CD4-positive, alpha-beta T cell treated with Interleukin-21 for 1 hour (primary cell): ENCODE data around the gene PDLIM7.
"Not testable (repeated sequence)": the region's sequence is repeated elsewhere in the genome, so short reads cannot be mapped to it uniquely, and the experiment has no call there.

ENCODE experiments used
- DNase-seq: peaks from one replicate; pipeline ENCODE4 v3.0.0-alpha.2; 2020

PDLIM7 gene, protein sequence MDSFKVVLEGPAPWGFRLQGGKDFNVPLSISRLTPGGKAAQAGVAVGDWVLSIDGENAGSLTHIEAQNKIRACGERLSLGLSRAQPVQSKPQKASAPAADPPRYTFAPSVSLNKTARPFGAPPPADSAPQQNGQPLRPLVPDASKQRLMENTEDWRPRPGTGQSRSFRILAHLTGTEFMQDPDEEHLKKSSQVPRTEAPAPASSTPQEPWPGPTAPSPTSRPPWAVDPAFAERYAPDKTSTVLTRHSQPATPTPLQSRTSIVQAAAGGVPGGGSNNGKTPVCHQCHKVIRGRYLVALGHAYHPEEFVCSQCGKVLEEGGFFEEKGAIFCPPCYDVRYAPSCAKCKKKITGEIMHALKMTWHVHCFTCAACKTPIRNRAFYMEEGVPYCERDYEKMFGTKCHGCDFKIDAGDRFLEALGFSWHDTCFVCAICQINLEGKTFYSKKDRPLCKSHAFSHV

DNA sequence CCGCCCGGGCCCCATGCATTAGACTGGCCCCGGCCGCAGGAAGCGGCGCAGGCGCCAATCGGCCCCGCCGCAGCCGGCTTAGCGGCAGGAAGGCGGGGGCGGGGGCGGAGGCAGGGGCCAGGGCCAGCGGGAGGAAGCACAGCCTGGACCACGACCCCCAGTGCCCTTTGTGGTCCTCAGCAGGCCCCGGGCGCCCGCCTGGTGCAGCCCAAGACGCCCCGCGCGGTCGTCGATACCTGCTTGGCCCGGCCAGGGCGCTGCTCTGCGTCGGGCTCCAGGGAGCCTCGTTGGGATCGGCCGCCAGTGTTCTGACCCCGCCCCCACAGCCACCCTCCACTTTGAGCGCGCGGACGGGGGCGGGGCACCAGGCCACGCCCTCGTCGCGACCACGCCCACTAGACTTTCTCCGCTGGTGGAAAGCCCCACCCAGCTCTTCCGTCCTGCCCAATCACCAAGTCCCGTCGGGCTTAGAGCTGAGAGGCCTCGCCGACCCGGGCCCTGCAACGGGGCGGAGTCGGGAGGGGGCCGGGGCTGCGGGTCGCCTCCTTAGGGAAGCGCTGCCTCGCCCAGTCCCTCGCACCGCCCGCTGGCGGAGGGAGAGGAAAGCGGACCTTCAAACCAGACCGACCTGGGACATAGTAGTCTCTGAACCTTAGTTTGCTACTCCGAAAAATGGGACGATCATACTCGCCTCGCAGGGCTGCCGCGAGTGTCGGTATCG, at the start of gene PDLIM7:
Gene PDLIM7 (minus strand): TSS at position 313 of the 721 bp plus-strand sequence. CDS start 1,092 bp downstream, outside the sequence.
- peak; percentile 94 for DNase-seq

DNA sequence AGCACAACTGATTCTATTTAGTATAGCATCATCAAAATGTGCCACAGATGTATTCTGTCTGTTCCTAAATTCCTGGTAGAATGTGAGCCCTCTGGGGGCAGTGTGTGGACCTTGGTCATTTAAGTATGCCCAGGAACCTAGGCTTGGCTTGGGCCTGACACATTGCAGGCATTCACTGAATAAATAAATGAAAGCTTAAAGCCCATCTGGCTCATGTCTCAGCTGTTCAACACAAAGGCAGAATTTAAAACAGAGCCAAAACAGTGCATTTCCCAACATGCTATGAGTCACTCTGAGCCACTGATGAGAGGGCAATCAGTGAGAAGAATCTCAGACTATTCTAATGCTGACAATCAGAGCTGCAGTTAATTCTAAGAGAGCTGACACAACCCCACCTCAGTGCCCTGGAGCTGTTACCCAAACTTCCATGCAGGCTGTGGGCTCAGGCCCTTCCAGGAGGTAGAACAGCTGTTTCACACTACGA, 48.9 kb upstream of the PDLIM7 start:
- DNase-seq: no peak

DNA sequence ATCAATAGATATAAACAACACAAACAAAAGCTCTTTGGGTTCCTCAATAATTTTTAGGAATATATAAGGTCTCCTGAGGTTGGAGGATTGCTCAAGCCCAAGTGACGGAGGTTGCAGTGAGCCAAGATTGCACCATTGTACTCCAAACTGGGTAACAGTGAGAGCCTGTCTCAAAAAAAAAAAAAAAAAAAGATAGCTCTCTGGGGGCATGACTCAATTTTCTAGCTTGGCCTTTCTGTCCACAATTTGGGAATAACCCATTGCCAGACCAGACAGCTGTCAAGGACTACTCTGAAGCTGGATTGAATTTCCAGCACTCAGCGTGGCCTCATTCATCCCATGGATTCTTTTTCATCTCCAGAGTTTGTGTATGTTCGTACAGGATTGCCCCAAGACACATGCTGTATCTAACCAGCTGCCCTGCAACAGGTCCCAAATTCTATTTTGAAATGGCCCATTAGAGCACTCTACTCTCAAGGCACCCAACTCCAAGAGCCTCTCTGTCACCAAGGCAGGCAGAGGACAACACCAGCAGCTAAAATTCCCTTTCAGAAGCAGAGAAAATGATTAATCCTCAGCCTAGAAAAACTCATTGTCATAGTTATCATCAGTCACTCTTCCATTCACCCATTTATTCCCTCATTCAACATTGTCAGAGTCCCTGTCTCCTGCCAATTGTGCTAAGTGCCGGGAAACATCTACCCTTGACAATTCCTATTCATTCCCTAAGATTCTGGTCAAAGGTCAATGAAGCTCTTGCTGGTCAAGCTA, 48.3 kb upstream of the PDLIM7 start:
- DNase-seq: no peak

DNA sequence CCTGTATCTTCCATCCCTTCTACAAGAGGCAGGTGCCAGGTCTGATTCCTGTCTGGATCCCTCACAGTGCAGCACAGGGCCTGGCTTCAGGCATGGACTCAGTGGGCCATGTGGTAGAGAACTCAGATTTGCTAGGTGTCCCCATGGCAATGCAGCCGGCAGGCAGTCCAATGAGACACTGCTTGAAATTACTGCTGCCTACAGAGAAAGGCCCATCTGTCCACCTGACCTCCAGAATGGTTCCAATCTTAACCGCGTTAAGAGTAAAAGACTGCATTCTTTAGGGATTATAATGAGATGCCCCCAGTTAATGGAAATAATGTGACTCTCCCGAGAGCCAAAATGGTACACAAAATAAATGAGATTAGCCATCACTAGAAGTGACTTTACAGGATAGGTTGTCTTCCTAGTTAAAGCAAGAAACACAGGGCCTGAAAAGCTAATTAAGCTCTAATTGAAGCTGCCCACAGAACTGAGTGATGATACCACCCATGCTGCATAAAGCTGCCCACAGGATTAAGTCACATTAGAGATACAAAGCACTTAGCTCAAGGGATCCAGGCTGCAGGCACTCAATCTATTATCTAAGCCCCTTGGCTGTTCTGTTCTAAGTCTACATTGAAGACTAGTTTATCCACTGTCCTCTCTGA, 45.5 kb upstream of the PDLIM7 start:
- no peak for DNase-seq

DNA sequence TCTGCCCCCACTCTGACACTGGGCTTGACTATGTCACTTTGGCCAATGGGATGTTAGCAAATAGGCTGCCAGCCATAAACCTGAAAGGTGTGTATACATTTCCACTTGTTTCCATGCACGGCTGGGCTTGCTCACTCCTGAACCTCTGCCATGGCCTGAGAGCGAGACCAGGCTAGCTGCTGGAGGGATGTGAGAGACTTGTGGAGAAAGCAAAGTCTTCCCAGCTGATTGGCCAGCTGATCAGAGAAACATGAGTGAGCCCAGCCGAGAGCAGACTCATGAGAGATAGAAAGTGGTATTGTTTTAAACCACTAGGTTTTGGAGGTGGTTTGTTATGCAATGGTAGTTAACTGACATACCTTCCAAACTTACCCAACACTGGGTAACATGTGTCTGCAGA, 43.0 kb upstream of the PDLIM7 start:
- no peak for DNase-seq

DNA sequence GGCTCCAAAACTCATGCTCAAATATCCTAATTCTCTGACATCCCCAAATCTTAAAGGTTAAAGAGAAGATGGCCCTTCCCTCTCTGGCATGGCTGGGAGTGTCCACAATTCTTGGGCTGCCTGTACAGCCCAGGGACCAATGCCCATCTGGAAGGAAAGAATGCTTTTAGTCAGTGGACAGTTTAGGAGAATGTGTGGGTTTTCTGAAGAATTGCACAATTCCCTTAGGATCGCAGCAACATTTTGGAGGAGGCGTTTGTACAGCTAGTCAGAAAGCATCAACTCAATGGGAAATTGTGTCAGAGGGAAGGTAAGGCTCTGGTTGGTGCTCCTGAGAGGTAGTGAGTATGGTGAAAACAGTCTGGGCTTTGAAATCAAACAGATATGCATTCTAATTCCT, 42.0 kb upstream of the PDLIM7 start:
- DNase-seq: no peak

DNA sequence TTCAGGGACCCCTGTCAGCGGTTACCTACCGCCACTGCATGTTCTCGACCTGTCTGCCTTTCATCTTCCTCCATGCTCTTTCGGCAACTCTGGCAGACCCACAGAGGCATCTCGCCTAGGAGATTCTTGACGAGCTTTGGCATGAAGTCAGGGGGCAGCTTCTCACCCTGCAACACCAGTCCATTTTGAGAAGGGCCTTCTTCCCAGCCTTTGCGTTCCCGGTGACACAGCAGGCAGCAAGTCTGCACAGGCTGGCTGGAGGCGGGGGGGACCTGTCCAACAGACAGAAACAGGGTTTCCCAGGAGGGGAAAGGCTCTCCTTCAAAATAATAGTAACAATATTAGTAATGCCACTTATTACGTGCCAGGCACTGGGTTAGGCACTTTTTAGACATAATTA, 41.5 kb upstream of the PDLIM7 start:
- no peak for DNase-seq

DNA sequence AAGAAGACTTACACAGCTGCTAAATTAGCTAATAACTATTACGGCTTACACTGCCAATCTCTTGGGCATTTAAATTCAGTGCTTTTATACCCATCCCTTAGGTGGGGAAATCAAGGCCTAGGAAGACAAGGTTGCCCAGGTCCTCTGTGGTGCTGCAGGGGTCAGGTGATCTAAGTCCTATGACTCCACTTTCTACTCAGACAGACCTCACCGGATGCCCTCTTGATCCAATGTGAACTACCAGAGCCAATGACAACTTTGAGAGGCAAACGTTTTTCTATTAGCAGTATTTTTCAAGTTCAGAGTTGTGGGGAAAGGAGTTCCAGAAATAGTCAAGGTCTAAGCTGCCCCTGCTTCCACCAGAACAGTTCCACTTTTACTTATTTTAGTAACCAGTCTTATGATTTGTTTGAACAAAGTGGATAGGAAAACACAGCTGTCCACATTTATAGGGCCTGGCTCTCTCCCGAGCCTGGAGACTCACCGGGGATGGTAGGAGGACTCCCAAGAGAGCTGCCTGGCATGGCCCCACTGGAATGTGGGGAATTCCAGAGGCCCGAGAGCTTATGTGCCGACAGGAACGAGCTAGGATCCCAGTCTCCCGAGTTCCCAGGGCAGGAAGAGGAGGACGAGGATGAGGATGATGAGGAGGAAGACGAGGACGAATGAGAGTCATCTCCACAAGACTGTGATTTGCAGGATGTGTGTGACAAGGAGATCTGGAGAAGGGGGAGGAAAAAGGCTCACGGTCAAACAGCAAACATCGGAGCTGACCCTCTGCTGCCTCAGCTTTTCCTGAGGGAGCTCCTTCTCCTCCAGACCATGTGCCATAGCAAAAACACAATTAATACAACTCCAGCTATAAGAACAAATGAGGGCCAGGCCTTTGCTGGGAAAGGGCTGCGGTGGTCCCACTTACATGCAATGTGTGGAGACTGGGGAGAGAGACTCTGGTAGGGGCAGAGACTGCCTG, 40.3 kb upstream of the PDLIM7 start:
- DNase-seq: no peak

DNA sequence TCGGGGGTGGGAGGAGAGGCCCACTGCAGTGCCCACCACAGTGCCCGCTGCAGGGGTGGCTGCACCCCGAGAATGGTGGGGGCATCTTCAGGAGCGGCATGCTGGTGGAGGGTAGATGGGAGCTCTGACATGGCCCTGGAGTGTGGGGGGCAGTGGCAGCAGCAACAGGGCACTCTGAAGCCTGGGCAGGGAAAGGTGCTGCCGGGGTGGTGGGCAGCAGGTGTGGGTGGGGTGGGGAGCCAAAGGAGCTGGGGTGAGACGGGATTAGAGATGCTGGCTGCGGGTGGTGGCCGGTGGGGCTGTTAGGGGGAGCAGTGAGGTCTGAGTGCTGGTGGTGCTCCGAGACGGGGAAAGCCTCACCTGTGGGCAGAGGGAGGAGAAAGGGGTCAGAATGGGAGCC, 39.0 kb upstream of the PDLIM7 start:
- no peak for DNase-seq

DNA sequence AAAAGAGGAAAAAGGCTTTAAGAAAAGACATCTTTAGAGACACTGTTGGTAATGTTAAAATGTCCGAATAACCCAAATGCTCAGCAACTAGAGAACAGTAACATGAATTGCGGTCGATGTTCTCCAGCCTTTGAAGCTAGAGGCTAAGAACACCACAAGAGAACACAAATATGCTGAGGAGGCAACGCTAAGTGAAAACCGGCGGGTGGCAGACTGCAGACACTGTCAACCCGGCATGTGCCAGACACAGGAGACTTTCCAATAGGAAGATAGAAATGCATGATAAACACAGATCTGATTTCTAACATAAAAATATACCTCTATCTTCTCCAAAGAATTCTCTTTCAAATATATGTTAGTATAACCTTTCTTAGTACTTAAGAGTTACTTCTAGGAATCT, 37.7 kb upstream of the PDLIM7 start:
- no peak for DNase-seq

DNA sequence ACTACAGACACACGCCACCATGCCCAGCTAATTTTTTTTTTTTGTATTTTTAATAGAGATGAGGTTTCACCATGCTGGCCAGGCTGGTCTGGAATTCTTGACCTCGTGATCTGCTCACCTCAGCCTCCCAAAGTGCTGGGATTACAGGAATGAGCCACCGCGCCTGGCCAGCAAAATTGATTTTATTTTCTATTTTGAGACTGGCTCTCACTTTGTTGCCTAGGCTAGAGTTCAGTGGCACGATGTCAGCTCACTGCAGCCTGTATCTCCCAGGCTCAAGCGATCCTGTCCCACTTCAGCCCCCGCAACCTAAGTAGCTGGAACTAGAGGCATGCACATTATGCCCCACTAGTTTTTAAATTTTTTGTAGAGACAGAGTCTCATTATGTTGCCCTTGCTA, 37.0 kb upstream of the PDLIM7 start:
- not testable (repeated sequence) for DNase-seq

DNA sequence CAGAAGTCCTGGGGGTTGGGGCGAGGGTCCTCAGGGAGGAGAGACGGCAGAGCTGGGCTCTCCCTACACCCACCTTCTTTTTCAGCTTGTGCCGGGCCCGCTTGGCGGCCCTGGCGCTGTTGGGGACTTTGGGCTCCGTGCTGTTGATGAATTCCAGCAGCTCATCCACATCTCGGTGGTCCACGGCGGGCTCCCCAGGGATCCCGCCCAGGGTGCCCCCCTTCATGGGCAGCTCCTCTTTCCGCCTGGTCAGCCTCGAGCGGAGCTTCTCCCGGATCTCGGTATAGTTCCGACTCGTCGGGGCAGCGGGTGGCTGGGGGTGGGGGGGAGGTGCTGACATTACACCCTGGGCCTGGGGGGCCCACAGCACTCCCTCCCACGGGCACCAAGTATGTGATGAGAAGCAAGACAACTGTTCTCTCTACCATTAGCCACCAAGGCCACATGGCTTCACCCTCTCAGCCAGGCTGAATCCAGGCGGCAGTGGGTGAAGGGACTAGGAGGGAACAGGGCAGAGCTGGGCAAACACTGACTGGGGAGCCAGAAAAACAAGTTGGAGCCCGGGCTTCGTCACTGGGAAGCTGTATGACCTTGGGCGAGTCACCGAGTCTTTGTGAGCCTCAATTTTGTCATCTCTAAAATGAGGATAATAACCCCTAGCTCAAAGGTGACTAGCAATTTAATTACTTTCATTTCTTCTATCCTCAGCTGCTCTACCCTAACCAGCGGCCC, 34.0 kb upstream of the PDLIM7 start:
- no peak for DNase-seq

DNA sequence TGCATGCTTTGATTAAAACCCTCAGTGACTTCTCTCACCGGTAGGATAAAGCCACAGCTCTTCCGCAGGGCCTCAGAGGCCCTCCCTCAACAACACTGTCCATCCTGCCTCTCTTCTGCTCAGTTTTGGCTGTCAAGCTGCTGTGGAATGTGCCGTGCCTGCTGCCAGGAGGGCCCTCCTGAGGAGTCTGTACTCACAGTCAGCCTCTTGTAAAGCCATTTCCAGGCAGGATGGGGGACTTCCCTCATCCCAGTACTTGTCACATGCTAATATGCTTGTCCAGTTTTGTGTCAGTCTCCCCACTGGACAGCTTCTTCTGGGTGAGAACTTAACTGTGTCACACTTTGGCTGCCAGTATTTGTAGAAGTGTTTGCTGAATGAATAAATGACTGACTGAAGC, 33.2 kb upstream of the PDLIM7 start:
- no peak for DNase-seq

DNA sequence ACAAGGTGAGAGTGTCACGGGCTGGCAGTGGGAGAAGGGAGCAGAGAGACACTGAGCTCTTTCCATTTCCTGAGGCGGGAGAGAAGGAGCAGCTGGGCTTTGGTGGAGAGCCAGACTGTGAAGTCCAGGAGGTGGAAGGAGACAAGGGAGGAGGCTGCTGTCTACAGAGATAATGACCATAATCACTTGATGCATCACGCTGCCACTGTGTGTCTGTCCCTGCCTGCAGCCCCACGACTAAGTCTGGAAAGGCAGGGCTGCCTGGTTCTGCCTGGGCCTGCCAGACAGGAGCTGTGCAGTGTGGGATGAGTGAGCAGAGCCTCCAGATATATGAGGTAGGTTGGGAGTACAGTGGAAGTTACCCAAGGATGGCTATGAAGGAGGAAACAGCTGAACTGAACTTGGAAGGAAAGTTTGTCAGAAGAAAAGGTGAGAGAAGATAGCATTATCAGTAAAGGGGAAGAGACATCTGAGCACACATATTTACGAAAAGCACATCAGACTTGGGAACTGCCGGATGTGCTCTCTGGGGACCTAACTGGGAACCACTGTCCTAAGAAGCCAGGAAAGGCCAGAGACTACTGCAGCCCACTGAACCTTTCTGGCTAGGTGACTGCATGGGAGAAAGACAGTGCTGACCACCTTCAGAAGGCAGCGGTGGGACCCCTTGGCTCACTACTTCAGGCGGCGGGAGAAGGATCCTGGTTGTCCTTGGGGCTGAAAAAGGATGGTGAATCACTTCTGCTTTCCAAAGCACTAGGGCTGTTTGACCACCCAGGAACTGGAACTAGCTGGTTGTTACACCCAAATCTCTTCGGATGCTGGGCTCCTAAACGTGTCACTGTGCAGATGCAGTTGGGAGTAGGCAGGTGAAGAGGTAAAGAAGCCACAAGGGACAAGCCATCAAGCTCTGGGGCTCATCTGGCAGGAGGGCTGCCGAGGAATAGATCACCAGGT, 32.1 kb upstream of the PDLIM7 start:
- DNase-seq: no peak

DNA sequence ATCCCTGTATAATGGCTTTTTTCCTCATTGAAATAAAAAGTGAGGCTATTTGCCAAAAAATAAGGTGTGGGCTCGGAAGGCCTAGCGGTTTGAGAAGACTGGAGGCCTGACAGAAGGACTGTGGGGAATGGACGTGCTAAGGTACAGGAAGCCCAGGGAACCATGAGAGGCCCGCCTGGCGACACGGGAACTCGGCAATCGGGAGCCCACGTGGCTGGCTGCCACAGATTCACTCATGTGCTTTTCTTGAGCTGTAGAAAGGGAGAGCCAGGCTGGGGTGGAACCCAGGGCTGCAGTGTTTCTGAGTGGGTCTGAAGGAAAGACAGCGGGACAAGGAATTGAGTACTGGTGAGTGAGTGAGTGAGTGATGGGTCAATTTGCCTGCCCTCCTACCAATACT, 31.2 kb upstream of the PDLIM7 start:
- DNase-seq: no peak

DNA sequence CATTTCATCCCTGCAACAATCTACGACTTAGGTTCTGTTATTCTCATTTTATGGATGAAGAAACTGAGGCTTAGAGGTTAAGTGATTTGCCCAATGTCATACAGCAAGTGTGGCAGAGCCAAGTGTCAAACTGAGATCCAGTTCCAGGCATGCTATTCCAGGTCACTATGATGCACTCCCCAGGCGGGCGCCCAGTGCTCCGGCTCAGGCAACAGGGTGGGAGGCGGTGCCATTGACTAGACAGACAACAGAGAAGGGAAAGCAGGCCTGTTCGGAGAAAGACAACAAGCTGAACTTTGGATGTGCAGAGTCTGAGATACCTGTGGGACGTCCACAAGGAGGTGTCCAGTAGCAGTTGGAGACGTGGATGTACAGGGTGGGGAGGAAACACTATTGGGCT, 30.2 kb upstream of the PDLIM7 start:
- DNase-seq: no peak

DNA sequence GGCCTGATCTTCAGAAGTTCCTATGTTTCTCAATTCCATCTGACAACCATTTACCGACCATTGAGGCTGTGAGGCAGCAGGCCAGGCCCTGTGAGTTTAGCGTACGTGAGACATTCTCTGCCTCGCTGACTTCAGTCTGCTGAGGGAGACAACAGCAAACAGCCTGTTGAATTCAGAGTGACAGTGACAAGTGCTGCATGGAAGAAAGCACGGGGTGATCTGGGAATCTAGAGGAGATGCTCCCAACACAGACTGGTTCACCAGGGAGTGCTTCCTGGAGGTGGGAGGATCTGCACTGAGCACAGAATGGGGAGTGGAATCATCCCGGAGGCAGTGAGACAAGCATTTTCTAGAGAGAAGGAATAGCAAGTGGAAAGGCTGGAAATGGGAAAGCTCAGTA, 29.4 kb upstream of the PDLIM7 start:
- no peak for DNase-seq

DNA sequence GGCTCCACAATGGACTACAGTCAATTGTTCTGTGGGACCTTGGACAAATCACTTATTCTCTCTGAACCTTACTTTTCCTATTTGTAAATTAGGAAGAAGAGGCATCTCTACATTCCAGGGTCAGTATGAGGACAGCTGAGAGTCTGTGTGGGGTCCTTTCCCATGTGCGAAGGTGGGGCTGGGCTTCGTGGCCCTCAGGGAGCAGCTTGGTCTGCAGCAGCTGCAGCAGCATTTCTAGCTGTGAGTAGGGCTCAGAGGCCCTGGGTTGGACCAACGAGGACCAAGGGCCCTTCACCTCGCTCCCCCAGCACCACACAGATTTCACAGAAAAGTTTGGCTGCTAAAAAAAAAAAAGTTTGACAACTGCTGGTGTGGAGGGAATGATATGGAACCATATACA, 28.8 kb upstream of the PDLIM7 start:
- DNase-seq: no peak

DNA sequence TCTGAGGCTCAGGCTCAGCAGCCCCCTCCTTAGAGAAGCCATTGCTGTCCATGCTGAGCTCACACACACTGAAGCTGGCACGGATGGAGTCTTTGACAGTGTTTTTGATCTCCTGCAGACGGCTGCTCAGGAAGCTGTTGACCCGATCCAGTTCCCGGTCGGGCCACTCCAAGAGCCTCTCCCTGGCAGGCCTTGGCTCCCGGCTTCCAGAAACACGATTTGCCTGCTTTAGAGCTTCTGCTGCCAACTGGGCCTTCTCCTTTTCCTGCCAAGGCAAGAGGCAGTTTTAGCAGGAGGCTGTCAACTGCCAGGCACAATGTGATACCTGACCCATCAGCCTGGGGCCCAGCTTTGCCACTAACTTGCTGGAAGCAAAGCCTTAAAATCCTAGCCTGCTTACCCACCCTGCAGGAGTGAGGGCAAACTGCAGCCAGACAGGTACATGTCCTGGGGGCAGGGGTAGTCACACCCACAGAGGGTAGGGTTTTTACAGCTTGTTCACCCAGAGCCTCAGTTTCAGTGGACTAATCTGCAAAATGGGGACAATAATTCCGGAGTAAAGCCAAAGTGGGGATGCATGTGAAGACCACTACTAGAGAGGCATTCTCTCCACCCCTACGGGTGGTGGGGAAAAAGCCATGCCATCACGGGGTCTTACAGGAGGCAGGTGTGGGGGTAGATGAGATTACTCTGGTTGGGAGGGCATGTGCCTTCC, 27.7 kb upstream of the PDLIM7 start:
- no peak for DNase-seq
